IMR-90 (cell line): ENCODE results near the gene SEMA3C. TPM values are rescaled to one million over a fixed set of nuclear protein-coding genes. Genes with fewer than 3 reads are reported as not detected.

Source experiments
- ATAC-seq: fragments of 200-7000 bp; cut with Tn5 transposase; 2 replicates; pipeline ENCODE4 v1.9.1; 2020; ENCODE audit warnings: low read depth, mild to moderate bottlenecking, moderate library complexity
- BruUV-seq: library from RNA; stranded (reverse); fragments of 400-500 nt; replicated peaks from 2 replicates; lab custom pipeline; 2021; lab: Mats Ljungman, UMichigan
- CTCF ChIA-PET: fragments of 300-600 bp; formaldehyde crosslinking; extraction: SDS; loops from one replicate; lab custom pipeline; 2021; ENCODE audit warnings: antibody characterized with exemption; lab: Yijun Ruan, JAX
- POLR2A ChIA-PET: fragments of 300-600 bp; sonication (Branson Sonifier 250); formaldehyde crosslinking; loops from one replicate; lab custom pipeline; 2022; ENCODE audit warnings: antibody characterized with exemption; ENCODE audit not compliant: unreplicated experiment; lab: Charles Lee
- DNase-seq: peaks from one replicate; pipeline ENCODE4 v3.0.0; 2013
- H2AFZ ChIP-seq: replicated peaks from 2 replicates; pipeline ENCODE3; 2013; ENCODE audit warnings: low read length, mild to moderate bottlenecking; ENCODE audit not compliant: poor library complexity
- H2AK5ac ChIP-seq: 2 replicates; pipeline ENCODE4 v1.6.1; 2013; ENCODE audit warnings: low read depth, low read length, inconsistent platforms
- H2AK9ac ChIP-seq: replicated peaks from 2 replicates; pipeline ENCODE3; 2013; ENCODE audit warnings: mild to moderate bottlenecking, low read depth, low read length, moderate library complexity; ENCODE audit not compliant: poor library complexity
- H2BK120ac ChIP-seq: 2 replicates; pipeline ENCODE4 v1.6.1; 2013; ENCODE audit warnings: low read depth, low read length, inconsistent platforms
- H2BK15ac ChIP-seq: 3 replicates; pipeline ENCODE4 v1.6.1; 2013; ENCODE audit warnings: low read depth, low read length, inconsistent platforms
- H2BK20ac ChIP-seq: 2 replicates; pipeline ENCODE4 v1.6.1; 2013; ENCODE audit warnings: low read depth, mild to moderate bottlenecking, inconsistent platforms, low read length, moderate library complexity
- H2BK5ac ChIP-seq: 2 replicates; pipeline ENCODE4 v1.6.1; 2013; ENCODE audit warnings: mild to moderate bottlenecking, low read depth, low read length, inconsistent platforms; ENCODE audit not compliant: poor library complexity, severe bottlenecking
- H3K14ac ChIP-seq: replicated peaks from 2 replicates; pipeline ENCODE4 v1.6.1; 2013; ENCODE audit warnings: low read depth, low read length, inconsistent platforms
- H3K18ac ChIP-seq: 2 replicates; pipeline ENCODE4 v1.6.1; 2013; ENCODE audit warnings: low read depth, low read length, control low read depth
- H3K23ac ChIP-seq: 2 replicates; pipeline ENCODE4 v1.6.1; 2013; ENCODE audit warnings: low read depth, low read length, inconsistent platforms
- H3K27ac ChIP-seq: 2 replicates; pipeline ENCODE4 v1.5.1; 2013; ENCODE audit warnings: mild to moderate bottlenecking, control low read depth, low read length; ENCODE audit not compliant: insufficient read depth
- H3K27me3 ChIP-seq: 2 replicates; pipeline ENCODE4 v1.6.1; 2013; ENCODE audit warnings: low read length; ENCODE audit not compliant: control insufficient read depth, insufficient read depth
- H3K36me3 ChIP-seq: 2 replicates; pipeline ENCODE4 v1.6.1; 2013; ENCODE audit warnings: low read length, mixed read lengths; ENCODE audit not compliant: control insufficient read depth, insufficient read depth
- H3K4ac ChIP-seq: 2 replicates; pipeline ENCODE4 v1.6.1; 2013; ENCODE audit warnings: low read depth, low read length, inconsistent platforms
- H3K4me1 ChIP-seq: 2 replicates; pipeline ENCODE4 v1.6.1; 2013; ENCODE audit warnings: low read length, mixed read lengths; ENCODE audit not compliant: control insufficient read depth, insufficient read depth
- H3K4me2 ChIP-seq: 2 replicates; pipeline ENCODE4 v1.6.1; 2013; ENCODE audit warnings: low read depth, mild to moderate bottlenecking, control low read depth, low read length, moderate library complexity
- H3K4me3 ChIP-seq: 2 replicates; pipeline ENCODE4 v1.5.1; 2013; ENCODE audit warnings: low read depth, mild to moderate bottlenecking, control low read depth, low read length, moderate library complexity; ENCODE audit not compliant: insufficient read depth
- H3K56ac ChIP-seq: 2 replicates; pipeline ENCODE4 v1.6.1; 2013; ENCODE audit warnings: low read length, inconsistent platforms; ENCODE audit not compliant: insufficient read depth; ENCODE audit errors: extremely low read depth
- H3K79me1 ChIP-seq, 2 experiments: 2 replicates each; pipeline ENCODE4 v1.6.1; 2013; ENCODE audit warnings: low read length in 2 of 2, inconsistent platforms in 1 of 2, low read depth in 1 of 2
- H3K9ac ChIP-seq: 2 replicates; pipeline ENCODE4 v1.6.1; 2013; ENCODE audit warnings: low read depth, low read length, control low read depth
- H3K9me1 ChIP-seq: 2 replicates; pipeline ENCODE4 v1.6.1; 2013; ENCODE audit warnings: low read length, inconsistent platforms; ENCODE audit not compliant: insufficient read depth
- H3K9me3 ChIP-seq: 2 replicates; pipeline ENCODE4 v1.6.1; 2013; ENCODE audit warnings: low read length; ENCODE audit not compliant: control insufficient read depth, insufficient read depth
- H4K20me1 ChIP-seq: 2 replicates; pipeline ENCODE4 v1.6.1; 2013; ENCODE audit warnings: low read length, inconsistent platforms; ENCODE audit not compliant: insufficient read depth
- H4K5ac ChIP-seq: 2 replicates; pipeline ENCODE4 v1.6.1; 2013; ENCODE audit warnings: mild to moderate bottlenecking, low read depth, low read length, control low read depth
- H4K8ac ChIP-seq, 2 experiments: 2 replicates each; pipeline ENCODE4 v1.6.1; 2013; ENCODE audit warnings: low read depth in 2 of 2, low read length in 2 of 2, control low read depth in 1 of 2, inconsistent platforms in 1 of 2
- H4K91ac ChIP-seq: 2 replicates; pipeline ENCODE4 v1.6.1; 2013; ENCODE audit warnings: low read depth, low read length, inconsistent platforms; ENCODE audit not compliant: insufficient read depth
- MAFK ChIP-seq: IDR thresholded peaks from 2 replicates; pipeline ENCODE4 v1.6.1; 2012; ENCODE audit warnings: low read depth, low read length, improper control_type of control experiment
- RCOR1 ChIP-seq: IDR thresholded peaks from 2 replicates; pipeline ENCODE4 v1.6.1; 2012; ENCODE audit warnings: mild to moderate bottlenecking, low read length, improper control_type of control experiment; ENCODE audit not compliant: insufficient replicate concordance
- USF2 ChIP-seq: fragments of 150-350 bp; IDR thresholded peaks from 2 replicates; pipeline ENCODE4 v1.6.1; 2017; ENCODE audit warnings: mild to moderate bottlenecking, antibody characterized with exemption, low read length, low read depth
- WGBS, 2 experiments: methylation state at CpG; one replicate each; pipeline versions ENCODE4 v1.1.5 to v1.1.7; 2013; ENCODE audit warnings: missing lambda C conversion rate in 2 of 2; ENCODE audit not compliant: insufficient read length in 1 of 2; ENCODE audit errors: extremely low coverage in 2 of 2; 5-methylcytosine and 5-hydroxymethylcytosine counted together
- dilution Hi-C: fragments of 300-500 bp; cut with HindIII; formaldehyde crosslinking; loops from one replicate; pipeline ENCODE4 v1.14.3; 2018; ENCODE audit warnings: low sequenced_read_pairs; ENCODE audit not compliant: unreplicated experiment
- in situ Hi-C: fragments of 300-500 bp; cut with MboI; formaldehyde crosslinking; loops from 3 replicates; pipeline ENCODE4 v1.14.3; 2019; ENCODE audit warnings: low sequenced_read_pairs, inconsistent platforms, mixed read lengths
- intact Hi-C: fragments of 100-400 bp; cut with micrococcal nuclease; formaldehyde crosslinking; loops from 2 replicates; pipeline ENCODE4 v1.10.0; 2022
- polyA plus RNA-seq, 3 experiments: library from polyadenylated mRNA; depleted of rRNA; stranded (reverse); fragments of >200 nt; gene quantifications; 2 replicates each; pipeline ENCODE4 v1.2.3, GENCODE V29; 2012; ENCODE audit warnings: low replicate concordance in 1 of 3
- total RNA-seq: library from RNA; depleted of rRNA; stranded (reverse); fragments of >200 nt; gene quantifications from 2 replicates; pipeline ENCODE4 v1.2.3, GENCODE V29; 2012

The SEMA3C gene
- total and polyA plus RNA-seq, 2 of the 4 experiments (the other 2 are of a cell fraction): 21.2 to 97.1 TPM

GRCh38 chr7:80885757-80886156 is 33.1 kb downstream of the SEMA3C start:
- 67% methylated on average over 1 of the region's 2 CpGs; no CpG with 5 or more reads in 1 of the 2 experiments for WGBS, 2 experiments
- Histone ChIP-seq H3K79me1 (peaks cover 5 to 17% of the 10 kb centered on the region in 2 experiments; a peak in 3 of 4 replicates), H3K27me3 (no peaks in the 10 kb centered on the region), H2BK5ac (no peak overlapping the region), H2BK20ac (peak overlapping the region; percentile 3; the same call in 1 of the 2 replicates), H2AK5ac (no peak overlapping the region), H3K27ac (no peak overlapping the region), H2BK120ac (no peak overlapping the region), H3K14ac (no peak overlapping the region), H3K36me3 (peaks cover 2% of the 10 kb centered on the region; the same call in 1 of the 2 replicates), H3K9me3 (no peaks in the 10 kb centered on the region), H3K4me3 (no peak overlapping the region), H3K18ac (peak overlapping the region; percentile 0; the same call in 1 of the 2 replicates), H3K4me2 (no peak overlapping the region), H3K4me1 (peaks cover 9% of the 10 kb centered on the region), H4K8ac (no peak overlapping the region), H2BK15ac (0 out of 3 replicates have a peak overlapping the region, but pooled peaks have one; percentile 6), H3K4ac (no peak overlapping the region), H3K56ac (no peak overlapping the region), H4K5ac (no peak overlapping the region), H4K91ac (no peak overlapping the region), H3K9me1 (peaks cover 3% of the 10 kb centered on the region), H2AK9ac (no peak overlapping the region), H3K23ac (no peak overlapping the region; the same call in 1 of the 2 replicates), H2AFZ (no peak overlapping the region), H3K9ac (no peak overlapping the region), H4K20me1 (no peaks in the 10 kb centered on the region)
- no TSS peak for BruUV-seq
- intact Hi-C loops: no loop called here
- in situ Hi-C loops: no loop called here
- TF ChIP-seq RCOR1 (no peak), MAFK (0 out of 2 replicates have a peak, but pooled peaks have one; percentile 16), USF2 (no peak)
- ChIA-PET CTCF (interaction anchor here (0.5 to 0.6 kb wide), 2 partner anchors 21 to 188 kb away, joined by 3 read pairs; no protein-coding TSS in a partner anchor), POLR2A (no interaction called here)
- DNase-seq: no peak
- no peak for ATAC-seq
- dilution Hi-C loops: no loop called here
